ENCODE results near the gene PARP15. TPM values are rescaled to one million over a fixed set of nuclear protein-coding genes. Genes with fewer than 3 reads are reported as not detected.

Gene PARP15
- total and polyA plus RNA-seq, 2 experiments from 2014 or later = 0.39 to 0.87 TPM

GRCh38 chr3:122538956-122539490, 38.4 kb upstream of the PARP15 start (continued):
- TF ChIP-seq CTCF (conservative IDR thresholded peaks at IDR 0.05; ENCODE audit: low read depth in 2 of 2) (no peak), JUNB (IDR thresholded peaks at IDR 0.05; ENCODE audit: unreplicated experiment) (no peak), POLR2AphosphoS5 (IDR thresholded peaks at IDR 0.05; ENCODE audit: low read depth) (no peak), STAT1 (IDR thresholded peaks at IDR 0.05; ENCODE audit: unreplicated experiment) (no peak), ZNF114 (CRISPR knock-in tag; IDR thresholded peaks at IDR 0.05) (no peak), EZH2phosphoT487 (IDR thresholded peaks at IDR 0.05; ENCODE audit: unreplicated experiment) (no peak)

GRCh38 chr3:122546151-122546550, 31.3 kb upstream of the PARP15 start:
- H3F3A ChIP-seq (replicated peaks; ENCODE audit: low read depth) = no peaks in the 10 kb centered on the region
- H3K4me2 ChIP-seq = no peak overlapping the region
- ATAC-seq (no peak), DNase-seq (ENCODE audit: low spot score) (no peak)
- H2AFZ ChIP-seq = no peak overlapping the region
- H3K27ac ChIP-seq (ENCODE audit: low read depth) = no peak overlapping the region
- H3K27ac Mint-ChIP-seq = no peak overlapping the region
- H3K4me3 Mint-ChIP-seq = no peak overlapping the region
- H3K36me3 ChIP-seq (ENCODE audit: insufficient read depth) = no peaks in the 10 kb centered on the region
- H3K9me2 ChIP-seq (ENCODE audit: insufficient read depth) = no peaks in the 10 kb centered on the region; the same call in 1 of the 2 replicates
- peaks cover 5% of the 10 kb centered on the region; the same call in 2 of the 3 replicates for H3K4me1 Mint-ChIP-seq
- no peaks in the 10 kb centered on the region for H3K4me1 ChIP-seq (ENCODE audit: insufficient read depth)
- no peaks in the 10 kb centered on the region for H3K36me3 Mint-ChIP-seq (ENCODE audit: low read depth)
- no peaks in the 10 kb centered on the region for H3K27me3 ChIP-seq (ENCODE audit: insufficient read depth)
- H3K79me2 ChIP-seq (replicated peaks; ENCODE audit: insufficient read depth) = no peaks in the 10 kb centered on the region
- H3K27me3 Mint-ChIP-seq (ENCODE audit: insufficient read depth, low read depth, poor library complexity) = peaks cover 2% of the 10 kb centered on the region
- no peaks in the 10 kb centered on the region for H4K20me1 ChIP-seq (replicated peaks; ENCODE audit: insufficient read depth)
- no peaks in the 10 kb centered on the region for H3K9me3 Mint-ChIP-seq
- H3K4me3 ChIP-seq = no peak overlapping the region
- TF ChIP-seq ZNF331 (CRISPR knock-in tag; IDR thresholded peaks at IDR 0.05; ENCODE audit: low read depth) = no peak
- no peak for TF ChIP-seq CTCF (conservative IDR thresholded peaks at IDR 0.05; ENCODE audit: low read depth in 2 of 2)
- no peak for TF ChIP-seq NANOG (IDR thresholded peaks at IDR 0.05; ENCODE audit: borderline replicate concordance)
- TF ChIP-seq EZH2 (IDR thresholded peaks at IDR 0.05; ENCODE audit: low read depth, unreplicated experiment) = no peak
- TF ChIP-seq CREB1 (CRISPR knock-in tag; IDR thresholded peaks at IDR 0.05; ENCODE audit: low read depth) = no peak
- no peak for TF ChIP-seq EZH2phosphoT487 (IDR thresholded peaks at IDR 0.05; ENCODE audit: unreplicated experiment)
- TF ChIP-seq REST (IDR thresholded peaks at IDR 0.05; ENCODE audit: unreplicated experiment) = no peak
- no peak for TF ChIP-seq ETS1 (IDR thresholded peaks at IDR 0.05)
- no peak for TF ChIP-seq POLR2AphosphoS5 (IDR thresholded peaks at IDR 0.05; ENCODE audit: low read depth)
- TF ChIP-seq STAT1 (IDR thresholded peaks at IDR 0.05; ENCODE audit: unreplicated experiment) = no peak
- TF ChIP-seq ZNF114 (CRISPR knock-in tag; IDR thresholded peaks at IDR 0.05) = no peak
